Neural cell (in vitro differentiated cells): ENCODE data around the gene SLC39A3.

Source experiments
- EP300 ChIP-seq: fragments of 450-650 bp; conservative IDR thresholded peaks from 2 replicates; pipeline ENCODE4 v1.6.1; 2014; ENCODE audit warnings: antibody characterized with exemption, mild to moderate bottlenecking, moderate library complexity; ENCODE audit not compliant: poor library complexity, severe bottlenecking
- EZH2 ChIP-seq: fragments of 200-600, 300-800 bp; shearing (Covaris generic), sonication (generic); IDR thresholded peaks from 2 replicates; pipeline ENCODE4 v1.6.1; 2014; ENCODE audit warnings: antibody characterized with exemption, low read length, borderline replicate concordance, mild to moderate bottlenecking; ENCODE audit not compliant: insufficient read depth, poor library complexity, severe bottlenecking
- POLR2AphosphoS5 ChIP-seq: IDR thresholded peaks from 2 replicates; pipeline ENCODE4 v1.6.1; 2012
- TAF1 ChIP-seq: IDR thresholded peaks from 2 replicates; pipeline ENCODE4 v1.6.1; 2012; ENCODE audit warnings: low read depth
- TF ChIP-seq, protein P1 (sequence below): fragments of 450-650 bp; IDR thresholded peaks from 2 replicates; pipeline ENCODE4 v1.5.1; 2014; ENCODE audit warnings: antibody characterized with exemption, mild to moderate bottlenecking, moderate library complexity; ENCODE audit not compliant: poor library complexity, severe bottlenecking
- TF ChIP-seq, protein P2 (sequence below): IDR thresholded peaks from 2 replicates; pipeline ENCODE4 v1.6.1; 2012; ENCODE audit warnings: borderline replicate concordance

DNA sequence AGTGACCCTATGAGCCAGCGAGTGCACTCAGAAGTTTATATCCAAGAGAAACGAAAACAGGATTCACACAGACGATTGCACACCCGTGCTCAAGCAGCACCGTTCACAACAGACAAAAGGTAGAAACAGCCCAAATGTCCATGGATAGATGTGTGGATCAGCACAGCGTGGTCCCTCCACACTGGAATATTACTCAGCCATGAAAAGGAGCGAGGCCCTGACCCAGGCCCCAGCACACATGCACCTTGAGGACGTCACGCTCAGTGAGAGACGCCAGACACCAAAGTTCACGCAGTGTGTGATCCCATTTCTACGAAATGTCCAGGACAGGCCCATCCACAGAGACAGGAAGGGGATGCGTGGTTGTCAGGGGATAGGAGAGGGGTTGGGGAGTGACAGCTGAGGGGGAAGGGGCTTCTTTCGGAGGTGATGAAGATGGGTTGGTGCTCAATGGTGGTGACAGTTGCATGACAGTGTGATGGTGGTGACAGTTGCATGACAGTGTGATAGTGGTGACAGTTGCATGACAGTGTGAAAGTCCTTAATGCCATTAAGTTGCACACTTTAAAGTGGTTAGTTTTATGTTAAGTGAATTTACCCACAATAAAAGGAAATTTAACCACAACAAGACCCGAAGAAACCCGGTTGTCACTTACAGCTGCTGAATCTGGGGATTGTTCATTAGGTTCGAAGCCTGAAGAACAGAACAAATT is 18.9 kb upstream of the SLC39A3 start:
- TF ChIP-seq, protein P1, sequence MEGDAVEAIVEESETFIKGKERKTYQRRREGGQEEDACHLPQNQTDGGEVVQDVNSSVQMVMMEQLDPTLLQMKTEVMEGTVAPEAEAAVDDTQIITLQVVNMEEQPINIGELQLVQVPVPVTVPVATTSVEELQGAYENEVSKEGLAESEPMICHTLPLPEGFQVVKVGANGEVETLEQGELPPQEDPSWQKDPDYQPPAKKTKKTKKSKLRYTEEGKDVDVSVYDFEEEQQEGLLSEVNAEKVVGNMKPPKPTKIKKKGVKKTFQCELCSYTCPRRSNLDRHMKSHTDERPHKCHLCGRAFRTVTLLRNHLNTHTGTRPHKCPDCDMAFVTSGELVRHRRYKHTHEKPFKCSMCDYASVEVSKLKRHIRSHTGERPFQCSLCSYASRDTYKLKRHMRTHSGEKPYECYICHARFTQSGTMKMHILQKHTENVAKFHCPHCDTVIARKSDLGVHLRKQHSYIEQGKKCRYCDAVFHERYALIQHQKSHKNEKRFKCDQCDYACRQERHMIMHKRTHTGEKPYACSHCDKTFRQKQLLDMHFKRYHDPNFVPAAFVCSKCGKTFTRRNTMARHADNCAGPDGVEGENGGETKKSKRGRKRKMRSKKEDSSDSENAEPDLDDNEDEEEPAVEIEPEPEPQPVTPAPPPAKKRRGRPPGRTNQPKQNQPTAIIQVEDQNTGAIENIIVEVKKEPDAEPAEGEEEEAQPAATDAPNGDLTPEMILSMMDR: no peak
- TF ChIP-seq, protein P2, sequence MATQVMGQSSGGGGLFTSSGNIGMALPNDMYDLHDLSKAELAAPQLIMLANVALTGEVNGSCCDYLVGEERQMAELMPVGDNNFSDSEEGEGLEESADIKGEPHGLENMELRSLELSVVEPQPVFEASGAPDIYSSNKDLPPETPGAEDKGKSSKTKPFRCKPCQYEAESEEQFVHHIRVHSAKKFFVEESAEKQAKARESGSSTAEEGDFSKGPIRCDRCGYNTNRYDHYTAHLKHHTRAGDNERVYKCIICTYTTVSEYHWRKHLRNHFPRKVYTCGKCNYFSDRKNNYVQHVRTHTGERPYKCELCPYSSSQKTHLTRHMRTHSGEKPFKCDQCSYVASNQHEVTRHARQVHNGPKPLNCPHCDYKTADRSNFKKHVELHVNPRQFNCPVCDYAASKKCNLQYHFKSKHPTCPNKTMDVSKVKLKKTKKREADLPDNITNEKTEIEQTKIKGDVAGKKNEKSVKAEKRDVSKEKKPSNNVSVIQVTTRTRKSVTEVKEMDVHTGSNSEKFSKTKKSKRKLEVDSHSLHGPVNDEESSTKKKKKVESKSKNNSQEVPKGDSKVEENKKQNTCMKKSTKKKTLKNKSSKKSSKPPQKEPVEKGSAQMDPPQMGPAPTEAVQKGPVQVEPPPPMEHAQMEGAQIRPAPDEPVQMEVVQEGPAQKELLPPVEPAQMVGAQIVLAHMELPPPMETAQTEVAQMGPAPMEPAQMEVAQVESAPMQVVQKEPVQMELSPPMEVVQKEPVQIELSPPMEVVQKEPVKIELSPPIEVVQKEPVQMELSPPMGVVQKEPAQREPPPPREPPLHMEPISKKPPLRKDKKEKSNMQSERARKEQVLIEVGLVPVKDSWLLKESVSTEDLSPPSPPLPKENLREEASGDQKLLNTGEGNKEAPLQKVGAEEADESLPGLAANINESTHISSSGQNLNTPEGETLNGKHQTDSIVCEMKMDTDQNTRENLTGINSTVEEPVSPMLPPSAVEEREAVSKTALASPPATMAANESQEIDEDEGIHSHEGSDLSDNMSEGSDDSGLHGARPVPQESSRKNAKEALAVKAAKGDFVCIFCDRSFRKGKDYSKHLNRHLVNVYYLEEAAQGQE: no peak
- TF ChIP-seq EZH2 (no peak), EP300 (no peak), TAF1 (no peak), POLR2AphosphoS5 (no peak)
